ENCODE measurements around the gene RAVER1.

GRCh38 chr19:10284065-10284959 is 49.0 kb downstream of the RAVER1 start:
- no peak for TF ChIP-seq POLR2A (IDR thresholded peaks at IDR 0.05)
- TF ChIP-seq CTCF (IDR thresholded peaks at IDR 0.05), result no peak
- no peak for TF ChIP-seq POLR2AphosphoS5 (IDR thresholded peaks at IDR 0.05; ENCODE audit: insufficient read depth in 1 of 2, low read depth in 1 of 2)

Measured in vagina (tissue), 2 donors.